NCI-H1436 (cell line): ENCODE results near the gene HIC2.
"Not testable (repeated sequence)": the region's sequence is repeated elsewhere in the genome, so short reads cannot be mapped to it uniquely, and the experiment has no call there.

Experiments
- DNase-seq: peaks from one replicate; lab custom pipeline; 2025; lab: John Stamatoyannopoulos, UW

HIC2 gene

GRCh38 chr22:21417227-21417746 lies at the start of gene HIC2:
TSS of gene HIC2 (plus strand) at chr22:21417371. CDS start at chr22:21442832, 25,461 bp downstream.
- DNase-seq = not testable (repeated sequence)

DNA sequence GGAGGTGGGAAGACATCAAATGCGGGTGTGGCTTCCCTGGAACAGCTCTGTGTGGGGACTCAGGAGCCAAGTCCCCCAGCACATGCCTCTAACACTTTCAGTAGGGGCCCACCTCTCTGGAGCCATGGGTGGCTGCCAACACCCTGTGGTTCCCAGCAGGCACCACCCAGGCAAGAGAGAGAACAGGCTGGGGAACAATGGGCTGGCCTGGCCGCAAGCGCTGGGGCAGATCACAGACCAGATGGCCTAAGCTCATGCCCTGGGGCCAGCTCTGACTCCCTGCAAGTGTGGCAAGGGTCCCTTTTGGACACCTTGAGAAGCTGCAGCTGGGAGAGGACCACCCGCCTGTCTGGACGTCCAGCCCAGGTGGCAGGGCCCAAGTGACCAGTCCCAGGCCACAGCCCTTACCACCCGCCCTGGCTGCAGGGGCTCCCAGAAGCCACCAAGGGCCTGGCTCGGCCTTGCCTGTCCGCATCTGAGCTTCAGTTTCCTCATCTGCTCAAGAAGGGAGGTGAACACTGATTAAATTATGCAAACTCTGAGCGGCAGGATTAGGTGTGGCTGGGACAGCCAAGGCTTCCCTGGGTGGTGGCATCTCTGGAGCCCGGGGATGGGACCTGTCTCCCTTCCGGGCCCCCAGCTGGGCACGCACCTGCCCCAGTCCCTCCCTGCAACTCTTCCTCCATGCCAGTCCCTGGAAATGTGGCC lies 48.4 kb upstream of the HIC2 start:
- DNase-seq = not testable (repeated sequence)

GRCh38 chr22:21375880-21376279 lies 41.3 kb upstream of the HIC2 start:
- not testable (repeated sequence) for DNase-seq

- not testable (repeated sequence) for DNase-seq
These were observed 33.3 kb upstream of the HIC2 start, which contains the start of gene RIMBP3B for GRCh38 chr22:21383701-21384467. TSS of gene RIMBP3B (plus strand) at chr22:21383751. CDS start at chr22:21383859, 108 bp downstream.

GRCh38 chr22:21384468-21385357 lies 32.5 kb upstream of the HIC2 start:
- DNase-seq = not testable (repeated sequence)

DNA sequence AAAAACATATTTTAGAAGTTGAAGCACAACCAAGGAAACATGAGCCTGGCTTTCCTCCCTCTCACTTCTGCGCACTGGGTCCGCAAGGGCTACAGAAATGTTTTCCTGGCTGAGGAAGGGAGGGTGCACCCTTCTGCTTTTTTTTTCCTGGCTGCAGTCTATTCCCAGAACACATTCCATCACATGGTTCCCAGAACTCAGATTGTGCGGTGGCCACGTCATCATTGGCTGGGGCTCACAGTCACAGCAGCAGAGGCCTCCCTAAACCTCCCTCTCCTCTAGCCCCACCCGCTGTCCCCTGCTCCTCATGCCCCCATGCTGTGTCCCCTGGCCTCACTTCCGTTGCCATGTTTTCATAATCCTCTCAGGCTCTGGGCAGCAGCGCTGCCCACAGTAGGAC lies 27.7 kb upstream of the HIC2 start:
- not testable (repeated sequence) for DNase-seq

DNA sequence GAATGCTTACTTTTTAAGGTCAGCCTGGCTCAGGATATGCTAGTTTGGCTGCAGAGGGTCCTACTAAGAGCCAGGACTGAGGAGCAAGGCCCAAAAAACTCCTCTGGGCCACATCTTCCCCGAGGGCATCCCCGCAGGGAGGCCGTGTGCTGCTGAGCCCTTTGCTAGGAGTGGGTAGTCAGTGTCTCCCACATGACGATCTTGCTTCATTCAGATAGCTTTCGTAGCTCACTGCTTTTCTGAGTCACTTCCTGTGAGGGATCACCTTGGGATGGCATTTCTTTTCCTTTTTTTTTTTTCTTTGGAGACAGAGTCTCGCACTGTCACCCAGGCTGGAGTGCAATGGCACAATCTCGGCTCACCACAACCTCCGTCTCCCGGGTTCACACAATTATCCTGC lies 27.2 kb upstream of the HIC2 start:
- not testable (repeated sequence) for DNase-seq

GRCh38 chr22:21394613-21395012 lies 22.6 kb upstream of the HIC2 start:
- not testable (repeated sequence) for DNase-seq

- not testable (repeated sequence) for DNase-seq
These were observed 15.8 kb upstream of the HIC2 start for GRCh38 chr22:21401197-21401969.

DNA sequence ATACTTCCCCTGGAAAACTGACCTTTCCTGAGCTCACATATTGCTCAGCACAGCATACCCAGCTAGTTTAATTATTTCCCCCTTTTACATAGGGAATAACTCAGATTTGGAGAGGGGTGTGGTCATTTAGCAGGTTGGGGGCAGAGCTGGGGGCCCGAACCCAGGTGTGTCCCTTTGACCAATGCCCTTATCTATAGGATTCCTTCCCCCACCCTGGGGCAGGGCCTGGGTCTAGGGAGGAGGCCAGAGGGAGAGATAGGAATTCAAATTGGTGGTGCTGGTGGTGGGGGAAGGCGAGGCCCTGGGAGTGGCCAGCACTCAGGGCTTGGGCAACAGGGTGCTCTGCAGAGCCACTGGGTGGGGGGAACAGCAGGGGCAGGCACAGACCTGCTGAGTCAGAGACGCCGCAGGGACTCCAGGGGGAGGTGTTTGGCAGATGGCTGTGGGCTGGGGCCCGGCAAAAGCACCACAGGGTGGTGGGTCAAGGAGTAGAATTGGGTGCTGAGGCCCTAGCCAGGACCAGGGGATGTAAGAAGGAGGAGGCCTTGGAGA lies 14.3 kb upstream of the HIC2 start:
- not testable (repeated sequence) for DNase-seq

GRCh38 chr22:21407139-21407538 lies 10.0 kb upstream of the HIC2 start:
- DNase-seq = not testable (repeated sequence)

DNA sequence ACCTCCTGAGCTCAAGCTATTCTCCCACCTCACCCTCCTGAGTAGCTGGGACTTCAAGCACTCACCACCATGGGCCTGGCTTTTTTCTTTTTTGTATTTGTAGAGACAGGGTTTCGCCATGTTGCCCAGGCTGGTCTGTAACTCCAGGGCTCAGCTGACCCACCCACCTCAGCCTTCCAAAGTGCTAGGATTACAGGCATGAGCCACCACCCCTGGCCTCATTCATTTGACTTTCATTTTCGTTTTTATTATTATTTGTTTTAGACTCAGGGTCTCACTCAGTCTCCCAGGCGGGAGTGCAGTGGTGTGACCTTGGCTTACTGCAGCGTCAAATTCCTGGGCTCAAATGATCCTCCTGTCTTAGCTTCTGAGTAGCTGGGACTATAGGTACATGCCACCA lies 9.4 kb upstream of the HIC2 start:
- not testable (repeated sequence) for DNase-seq

DNA sequence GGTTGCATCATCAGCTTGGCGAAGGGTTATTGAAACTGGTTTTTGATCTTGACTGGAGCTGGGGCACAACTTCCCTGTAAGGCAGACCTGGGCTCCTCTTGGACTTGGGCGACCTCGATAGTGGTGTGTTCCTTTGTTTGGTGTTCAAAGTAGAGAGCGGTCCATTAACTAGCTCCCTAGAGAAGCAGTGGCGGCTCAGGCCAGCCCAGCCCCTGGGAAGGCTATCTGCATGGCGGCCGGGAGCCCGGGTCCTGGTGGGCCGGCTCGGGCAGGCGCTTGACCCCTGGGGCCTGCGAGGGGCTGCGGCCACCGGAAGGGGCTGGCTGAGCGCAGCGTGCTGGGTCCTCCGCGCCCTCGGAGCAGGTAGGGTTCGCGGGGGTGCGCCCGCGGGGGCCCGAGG lies 796 bp upstream of the HIC2 start:
- not testable (repeated sequence) for DNase-seq

DNA sequence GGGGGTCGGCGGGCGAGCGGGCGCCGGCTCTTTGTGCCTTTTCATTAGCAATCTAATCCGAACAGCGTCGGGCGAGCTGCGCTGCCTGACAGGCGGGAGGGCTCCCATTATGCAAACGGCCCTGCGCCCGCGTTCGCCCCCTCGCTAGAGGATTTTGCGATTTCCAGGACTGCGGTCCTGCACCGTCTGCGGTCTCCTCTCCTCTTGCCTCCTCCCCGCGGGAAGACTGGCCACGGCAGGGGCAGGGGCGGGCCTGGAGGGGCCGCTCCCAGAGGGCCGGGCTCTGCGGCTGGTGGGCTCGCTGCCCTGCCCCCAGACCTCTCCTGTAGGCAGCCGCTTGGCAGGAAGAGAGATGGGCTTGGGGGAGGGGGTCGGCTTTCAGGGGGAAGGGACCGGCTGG lies 682 bp downstream of the HIC2 start:
- DNase-seq = not testable (repeated sequence)

GRCh38 chr22:21418974-21419638 lies 1.9 kb downstream of the HIC2 start:
- DNase-seq = not testable (repeated sequence)

- not testable (repeated sequence) for DNase-seq
These were observed 3.1 kb downstream of the HIC2 start for GRCh38 chr22:21420180-21420763.

GRCh38 chr22:21424084-21424709 lies 7.0 kb downstream of the HIC2 start:
- DNase-seq = not testable (repeated sequence)

DNA sequence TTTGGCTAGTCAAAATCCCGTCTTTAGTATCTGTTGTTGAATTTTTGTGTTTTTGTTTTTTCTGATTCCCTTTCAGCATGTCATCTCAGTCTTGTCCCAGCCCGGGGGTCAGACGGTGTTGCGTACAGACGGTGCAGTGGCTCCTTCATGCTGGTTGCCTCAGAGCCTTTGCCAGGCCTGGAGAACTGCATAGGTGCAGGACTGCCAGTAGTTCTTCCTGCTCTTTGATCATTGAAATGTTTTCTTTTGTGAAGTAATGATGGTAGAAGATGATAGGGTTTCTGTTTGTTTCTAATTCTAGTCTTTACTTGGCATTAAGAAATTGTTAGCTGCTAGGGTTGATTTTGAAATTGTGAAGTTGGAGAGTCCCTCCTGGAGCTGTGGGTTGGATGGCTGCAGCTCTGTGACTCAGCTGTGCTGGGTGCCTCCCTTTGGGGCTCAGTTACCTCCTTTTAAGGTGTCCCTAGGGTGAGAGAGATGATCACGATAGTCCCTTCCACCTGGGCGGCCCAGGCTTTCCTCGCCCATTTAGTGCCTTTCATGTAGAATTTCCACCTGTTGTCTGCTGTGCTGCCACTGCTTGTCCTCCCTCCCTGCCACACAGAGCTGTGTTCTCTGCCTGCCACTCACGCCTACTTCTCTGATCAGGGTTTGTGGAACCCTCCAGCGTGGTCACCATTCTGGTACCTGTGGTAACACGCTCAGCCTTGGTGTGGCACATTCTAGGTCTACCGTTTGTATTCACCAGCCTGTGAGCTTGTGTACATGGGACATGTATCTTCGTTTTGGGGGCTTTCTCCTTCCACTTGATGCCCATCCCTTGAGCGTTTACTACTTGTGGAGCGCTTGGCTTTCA lies 17.4 kb downstream of the HIC2 start:
- DNase-seq = not testable (repeated sequence)
